ENCODE results near the gene COL6A3.
"Not testable (repeated sequence)": the region's sequence is repeated elsewhere in the genome, so short reads cannot be mapped to it uniquely, and the experiment has no call there.

COL6A3 gene

GRCh38 chr2:237371856-237372255 lies 42.1 kb downstream of the COL6A3 start:
- DNase-seq, result no peak

GRCh38 chr2:237365671-237366070 lies 48.3 kb downstream of the COL6A3 start:
- DNase-seq, result no peak

- DNase-seq, result no peak
Observed at GRCh38 chr2:237364655-237365054, 49.3 kb downstream of the COL6A3 start.

GRCh38 chr2:237361194-237362004 lies 52.6 kb downstream of the COL6A3 start:
- DNase-seq, result no peak

GRCh38 chr2:237359894-237360780 lies 53.8 kb downstream of the COL6A3 start:
- no peak for DNase-seq

GRCh38 chr2:237359518-237359840 lies 54.5 kb downstream of the COL6A3 start:
- no peak for DNase-seq

- DNase-seq, result no peak
Observed at GRCh38 chr2:237358721-237359517, 55.0 kb downstream of the COL6A3 start.

GRCh38 chr2:237355701-237356100 lies 58.3 kb downstream of the COL6A3 start:
- no peak for DNase-seq

- no peak for DNase-seq
Observed at GRCh38 chr2:237354892-237355291, 59.1 kb downstream of the COL6A3 start.

- DNase-seq, result not testable (repeated sequence)
Observed at GRCh38 chr2:237354172-237354571, 59.8 kb downstream of the COL6A3 start.

GRCh38 chr2:237353215-237353614 lies 60.7 kb downstream of the COL6A3 start:
- DNase-seq, result no peak

- no peak for DNase-seq
Observed at GRCh38 chr2:237352279-237352845, 61.6 kb downstream of the COL6A3 start.

GRCh38 chr2:237351796-237352195 lies 62.2 kb downstream of the COL6A3 start:
- DNase-seq, result no peak

GRCh38 chr2:237351046-237351445 lies 62.9 kb downstream of the COL6A3 start:
- DNase-seq, result no peak

GRCh38 chr2:237350597-237350996 lies 63.4 kb downstream of the COL6A3 start:
- no peak for DNase-seq

- no peak for DNase-seq
Observed at GRCh38 chr2:237350070-237350469, 63.9 kb downstream of the COL6A3 start.

GRCh38 chr2:237348281-237348865 lies 65.6 kb downstream of the COL6A3 start:
- no peak for DNase-seq

- DNase-seq, result no peak
Observed at GRCh38 chr2:237345891-237346640, 67.9 kb downstream of the COL6A3 start.

- DNase-seq, result no peak
Observed at GRCh38 chr2:237345411-237345810, 68.6 kb downstream of the COL6A3 start.

GRCh38 chr2:237344942-237345341 lies 69.0 kb downstream of the COL6A3 start:
- DNase-seq, result no peak

- no peak for DNase-seq
Observed at GRCh38 chr2:237343993-237344392, 70.0 kb downstream of the COL6A3 start.

GRCh38 chr2:237341872-237342271 lies 72.1 kb downstream of the COL6A3 start:
- DNase-seq, result no peak

All from CD4-positive, alpha-beta T cell treated with Interleukin-6 for 4 hours (primary cell).